OCI-LY7 (cell line): ENCODE measurements around the gene GMCL1. TPM values are rescaled to one million over a fixed set of nuclear protein-coding genes. Genes with fewer than 3 reads are reported as not detected.

Experiments
- BruUV-seq: library from RNA; stranded (reverse); fragments of 400-500 nt; replicated peaks from 2 replicates; lab custom pipeline; 2021; lab: Mats Ljungman, UMichigan
- CTCF ChIA-PET: fragments of 300-600 bp; sonication (Branson Sonifier 250); formaldehyde crosslinking; loops from one replicate; lab custom pipeline; 2022; ENCODE audit warnings: antibody characterized with exemption; ENCODE audit not compliant: unreplicated experiment; lab: Charles Lee
- POLR2A ChIA-PET: fragments of 300-600 bp; sonication (Branson Sonifier 250); formaldehyde crosslinking; loops from one replicate; lab custom pipeline; 2022; ENCODE audit warnings: antibody characterized with exemption; lab: Charles Lee
- DNase-seq: peaks from one replicate; pipeline ENCODE4 v3.0.0-alpha.2; 2015; ENCODE audit warnings: low spot score
- H2AFZ ChIP-seq: fragments of 200-600 bp; sonication (generic), shearing (Covaris generic); 2 replicates; pipeline ENCODE4 v1.6.1; 2014; ENCODE audit warnings: mild to moderate bottlenecking, antibody characterized with exemption, low read length, moderate library complexity
- H3K27ac ChIP-seq: fragments of 200-600 bp; sonication (generic); 2 replicates; pipeline ENCODE4 v1.5.1; 2014; ENCODE audit warnings: mixed run types, low read depth, mild to moderate bottlenecking, moderate library complexity, low read length, inconsistent platforms; ENCODE audit not compliant: poor library complexity, severe bottlenecking
- H3K36me3 ChIP-seq: fragments of 200-600 bp; sonication (generic); 2 replicates; pipeline ENCODE4 v1.6.1; 2014; ENCODE audit warnings: mild to moderate bottlenecking, antibody characterized with exemption, low read length, moderate library complexity, mixed read lengths; ENCODE audit not compliant: insufficient read depth
- H3K4me1 ChIP-seq: fragments of 200-600 bp; sonication (generic); 2 replicates; pipeline ENCODE4 v1.5.1; 2014; ENCODE audit warnings: mild to moderate bottlenecking, low read length; ENCODE audit not compliant: insufficient read depth, poor library complexity, severe bottlenecking
- H3K4me2 ChIP-seq: fragments of 200-600 bp; sonication (generic); 2 replicates; pipeline ENCODE4 v1.6.1; 2014; ENCODE audit warnings: mild to moderate bottlenecking, low read length
- H3K4me3 ChIP-seq: fragments of 200-600 bp; sonication (generic); 2 replicates; pipeline ENCODE4 v1.5.1; 2014; ENCODE audit warnings: mild to moderate bottlenecking, low read depth, low read length; ENCODE audit not compliant: poor library complexity, severe bottlenecking
- H3K79me2 ChIP-seq: fragments of 200-600 bp; sonication (generic); 2 replicates; pipeline ENCODE4 v1.6.1; 2016; ENCODE audit warnings: low read depth, mild to moderate bottlenecking, low read length, moderate library complexity, mixed read lengths; ENCODE audit not compliant: insufficient read depth
- H3K9me2 ChIP-seq: fragments of 200-600 bp; sonication (generic); 2 replicates; pipeline ENCODE4 v1.6.1; 2016; ENCODE audit warnings: mild to moderate bottlenecking, low read length, mixed read lengths; ENCODE audit not compliant: insufficient read depth
- H3K9me3 ChIP-seq: fragments of 200-600 bp; sonication (generic); 2 replicates; pipeline ENCODE4 v1.6.1; 2014; ENCODE audit warnings: mild to moderate bottlenecking, mixed run types, low read length, mixed read lengths
- H4K20me1 ChIP-seq: fragments of 200-600 bp; sonication (generic); 2 replicates; pipeline ENCODE4 v1.6.1; 2014; ENCODE audit warnings: mild to moderate bottlenecking, antibody characterized with exemption, low read length, moderate library complexity, mixed read lengths; ENCODE audit not compliant: insufficient read depth
- EZH2phosphoT487 ChIP-seq: fragments of 200-600 bp; sonication (generic); IDR thresholded peaks from 2 replicates; pipeline ENCODE4 v1.6.1; 2018; ENCODE audit warnings: low read depth, borderline replicate concordance, mild to moderate bottlenecking, mixed run types, antibody characterized with exemption, low read length, moderate library complexity, mixed read lengths
- intact Hi-C: fragments of 100-400 bp; cut with micrococcal nuclease; formaldehyde crosslinking; loops from one replicate; pipeline ENCODE4 v1.10.0; 2022; ENCODE audit not compliant: unreplicated experiment
- total RNA-seq, 2 experiments: library from RNA; depleted of rRNA in 1 of 2; stranded (reverse); fragments of >200 nt in 1 of 2; shearing (Covaris generic) in 1 of 2; gene quantifications; 2 replicates each; pipeline ENCODE4 v1.2.3, GENCODE V29; 2014 to 2022
- TF ChIP-seq, protein P1 (sequence below): fragments of 200-600 bp; sonication (generic); conservative IDR thresholded peaks from 2 replicates; pipeline ENCODE4 v1.5.1; 2014; ENCODE audit warnings: mild to moderate bottlenecking, antibody characterized with exemption, low read length, moderate library complexity, mixed read lengths

GMCL1 gene
- total RNA-seq, 2 experiments from 2014 or later = 14.4 to 25.9 TPM

DNA sequence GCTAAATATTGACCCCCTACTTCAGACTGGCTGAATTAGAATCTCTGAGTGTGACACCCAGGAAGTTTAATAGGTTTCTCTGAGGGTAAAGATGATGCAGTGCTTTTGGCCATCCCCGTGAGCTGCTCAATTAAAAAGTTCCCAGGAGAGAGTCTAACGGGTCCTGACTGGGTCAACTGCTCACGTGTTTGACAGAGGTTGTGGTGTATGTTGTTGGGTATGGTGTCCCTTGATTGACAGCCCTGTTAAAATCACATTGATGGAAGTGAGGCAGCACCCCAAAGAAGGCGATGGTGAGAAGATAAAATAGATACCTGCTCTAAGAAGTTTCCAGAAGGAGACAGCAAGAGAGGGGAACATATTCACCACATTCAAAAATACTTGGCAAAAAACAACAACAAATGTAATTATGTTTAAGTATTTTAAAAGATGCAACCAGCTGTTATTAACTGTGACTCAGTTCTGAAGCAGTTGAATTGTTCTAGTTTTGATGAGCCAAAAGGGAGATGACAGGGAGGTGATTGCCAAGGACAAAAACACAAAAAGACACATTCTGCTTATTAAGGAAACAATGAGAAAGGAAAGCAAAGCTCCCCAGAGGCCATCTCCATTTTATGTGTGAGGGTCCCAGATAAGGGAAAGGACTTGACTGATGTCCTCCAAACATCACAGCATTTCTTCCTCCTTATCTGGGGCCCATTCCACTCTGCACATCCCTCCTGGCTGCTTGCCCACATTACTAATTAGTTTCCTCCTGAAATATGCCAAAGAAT is 11.5 kb upstream of the GMCL1 start:
- TF ChIP-seq, protein P1, sequence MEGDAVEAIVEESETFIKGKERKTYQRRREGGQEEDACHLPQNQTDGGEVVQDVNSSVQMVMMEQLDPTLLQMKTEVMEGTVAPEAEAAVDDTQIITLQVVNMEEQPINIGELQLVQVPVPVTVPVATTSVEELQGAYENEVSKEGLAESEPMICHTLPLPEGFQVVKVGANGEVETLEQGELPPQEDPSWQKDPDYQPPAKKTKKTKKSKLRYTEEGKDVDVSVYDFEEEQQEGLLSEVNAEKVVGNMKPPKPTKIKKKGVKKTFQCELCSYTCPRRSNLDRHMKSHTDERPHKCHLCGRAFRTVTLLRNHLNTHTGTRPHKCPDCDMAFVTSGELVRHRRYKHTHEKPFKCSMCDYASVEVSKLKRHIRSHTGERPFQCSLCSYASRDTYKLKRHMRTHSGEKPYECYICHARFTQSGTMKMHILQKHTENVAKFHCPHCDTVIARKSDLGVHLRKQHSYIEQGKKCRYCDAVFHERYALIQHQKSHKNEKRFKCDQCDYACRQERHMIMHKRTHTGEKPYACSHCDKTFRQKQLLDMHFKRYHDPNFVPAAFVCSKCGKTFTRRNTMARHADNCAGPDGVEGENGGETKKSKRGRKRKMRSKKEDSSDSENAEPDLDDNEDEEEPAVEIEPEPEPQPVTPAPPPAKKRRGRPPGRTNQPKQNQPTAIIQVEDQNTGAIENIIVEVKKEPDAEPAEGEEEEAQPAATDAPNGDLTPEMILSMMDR = no peak
- TF ChIP-seq EZH2phosphoT487 = no peak
- no peaks in the 10 kb centered on the region for H3K9me3 ChIP-seq
- H2AFZ ChIP-seq = no peak overlapping the region
- no peaks in the 10 kb centered on the region for H3K9me2 ChIP-seq
- H3K4me1 ChIP-seq = peaks cover 3% of the 10 kb centered on the region
- H3K4me2 ChIP-seq = no peak overlapping the region
- no peak overlapping the region for H3K27ac ChIP-seq
- H3K79me2 ChIP-seq = no peaks in the 10 kb centered on the region
- no peak for DNase-seq
- no peaks in the 10 kb centered on the region for H4K20me1 ChIP-seq
- CTCF ChIA-PET = interaction anchor here (3.9 kb wide), 1 partner anchor 93 kb away, joined by 27 read pairs; no protein-coding TSS in a partner anchor
- BruUV-seq = no TSS peak
- H3K36me3 ChIP-seq = no peaks in the 10 kb centered on the region
- no peak overlapping the region for H3K4me3 ChIP-seq
- intact Hi-C loops = loop anchor here (1.0 kb wide), 1 partner anchor 94 kb away; no protein-coding TSS in a partner anchor
- POLR2A ChIA-PET = interaction anchor here (5.5 kb wide), 1 partner anchor 93 kb away, joined by 33 read pairs; no protein-coding TSS in a partner anchor

GRCh38 chr2:69827796-69828540 is 1.5 kb upstream of the GMCL1 start:
- H3K4me3 ChIP-seq = no peak overlapping the region
- peaks cover 18% of the 10 kb centered on the region for H3K36me3 ChIP-seq
- intact Hi-C loops = loop anchor here (10.0 kb wide), 1 partner anchor 183 kb away; the partner anchor contains the start of gene AAK1
- no peak overlapping the region for H3K27ac ChIP-seq
- ChIA-PET POLR2A (interaction anchor here (0.5 to 2.3 kb wide), 10 partner anchors 18 to 813 kb away, joined by 3 to 8 read pairs (median 4); partner anchors contain the start of genes MXD1 and SNRPG), CTCF (no interaction called here)
- no peak overlapping the region for H3K4me2 ChIP-seq
- no peak for DNase-seq
- no peaks in the 10 kb centered on the region for H3K9me3 ChIP-seq
- peaks cover 32% of the 10 kb centered on the region for H3K79me2 ChIP-seq
- peaks cover 8% of the 10 kb centered on the region for H4K20me1 ChIP-seq
- peaks cover 27% of the 10 kb centered on the region for H3K4me1 ChIP-seq
- no peaks in the 10 kb centered on the region for H3K9me2 ChIP-seq
- BruUV-seq = no TSS peak
- H2AFZ ChIP-seq = peak overlapping the region; percentile 99; the same call in 1 of the 2 replicates
- TF ChIP-seq EZH2phosphoT487 = no peak
- TF ChIP-seq, protein P1 = no peak
